Measurements from ENCODE around the gene EIF4H.

DNA sequence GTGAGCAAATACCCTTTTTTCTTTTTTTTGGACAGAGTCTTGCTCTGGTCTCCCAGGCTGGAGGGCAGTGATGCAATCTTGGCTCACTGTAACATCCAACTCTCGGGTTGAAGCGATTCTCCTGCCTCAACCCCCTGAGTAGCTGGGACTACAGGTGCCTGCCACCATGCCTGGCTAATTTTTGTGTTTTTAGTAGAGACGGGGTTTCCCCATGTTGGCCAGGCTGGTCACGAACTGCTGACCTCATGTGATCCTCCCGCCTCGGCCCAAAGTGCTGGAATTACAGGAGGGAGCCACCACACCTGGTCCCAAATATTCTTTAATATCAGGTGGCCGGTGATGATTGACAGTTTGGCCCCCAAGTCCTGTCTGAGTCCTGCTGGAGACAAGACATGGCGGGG lies 42.2 kb downstream of the EIF4H start:
- no peak for TF ChIP-seq ZFX (IDR thresholded peaks at IDR 0.05; ENCODE audit: borderline replicate concordance)
- TF ChIP-seq, protein P1, sequence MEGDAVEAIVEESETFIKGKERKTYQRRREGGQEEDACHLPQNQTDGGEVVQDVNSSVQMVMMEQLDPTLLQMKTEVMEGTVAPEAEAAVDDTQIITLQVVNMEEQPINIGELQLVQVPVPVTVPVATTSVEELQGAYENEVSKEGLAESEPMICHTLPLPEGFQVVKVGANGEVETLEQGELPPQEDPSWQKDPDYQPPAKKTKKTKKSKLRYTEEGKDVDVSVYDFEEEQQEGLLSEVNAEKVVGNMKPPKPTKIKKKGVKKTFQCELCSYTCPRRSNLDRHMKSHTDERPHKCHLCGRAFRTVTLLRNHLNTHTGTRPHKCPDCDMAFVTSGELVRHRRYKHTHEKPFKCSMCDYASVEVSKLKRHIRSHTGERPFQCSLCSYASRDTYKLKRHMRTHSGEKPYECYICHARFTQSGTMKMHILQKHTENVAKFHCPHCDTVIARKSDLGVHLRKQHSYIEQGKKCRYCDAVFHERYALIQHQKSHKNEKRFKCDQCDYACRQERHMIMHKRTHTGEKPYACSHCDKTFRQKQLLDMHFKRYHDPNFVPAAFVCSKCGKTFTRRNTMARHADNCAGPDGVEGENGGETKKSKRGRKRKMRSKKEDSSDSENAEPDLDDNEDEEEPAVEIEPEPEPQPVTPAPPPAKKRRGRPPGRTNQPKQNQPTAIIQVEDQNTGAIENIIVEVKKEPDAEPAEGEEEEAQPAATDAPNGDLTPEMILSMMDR (IDR thresholded peaks at IDR 0.05), result no peak
